T-cell (primary cell): ENCODE measurements around the gene CHD2. TPM values are rescaled to one million over a fixed set of nuclear protein-coding genes. Genes with fewer than 3 reads are reported as not detected.

Source experiments
- ATAC-seq, 4 experiments: fragments of 200-7000 bp in 3 of 4; fragments of 150-1000 bp in 1 of 4; cut with Tn5 transposase; replicated peaks in 1 of 4; 1 replicate in 3 of 4; 2 replicates in 1 of 4; pipeline ENCODE4 v1.10.0; 2021; ENCODE audit warnings: moderate library complexity in 3 of 4, mild to moderate bottlenecking in 2 of 4, moderate number of reproducible peaks in 1 of 4
- CTCF ChIA-PET, 2 donors: fragments of 300-600 bp; sonication (Branson Sonifier 250); formaldehyde crosslinking; loops; one replicate each; lab custom pipeline; 2022; ENCODE audit warnings: antibody characterized with exemption in 2 of 2; lab: Charles Lee
- POLR2A ChIA-PET, 2 donors: fragments of 300-600 bp; sonication (Branson Sonifier 250); formaldehyde crosslinking; loops; one replicate each; lab custom pipeline; 2022; ENCODE audit warnings: antibody characterized with exemption in 2 of 2; lab: Charles Lee
- DNase-seq, 35 experiments: peaks; one replicate each; pipeline versions ENCODE4 v3.0.0 to v3.0.0-alpha.2; 2013 to 2023
- H3K27ac ChIP-seq: one replicate; pipeline ENCODE4 v1.5.1; 2013; ENCODE audit warnings: low read length
- H3K27me3 ChIP-seq, 2 experiments: replicated peaks in 1 of 2; 1 replicate in 1 of 2; 2 replicates in 1 of 2; pipeline versions ENCODE4 v1.6.1 to v1.7.0; 2013; ENCODE audit warnings: low read length in 1 of 2, mixed read lengths in 1 of 2; ENCODE audit not compliant: control insufficient read depth in 2 of 2, insufficient read depth in 2 of 2; ENCODE audit errors: extremely low read depth in 1 of 2
- H3K36me3 ChIP-seq, 2 donors: 1 replicate in 1 of 2; 2 replicates in 1 of 2; pipeline versions ENCODE4 v1.6.1 to v1.7.0; 2013; ENCODE audit warnings: low read length in 1 of 2; ENCODE audit not compliant: control insufficient read depth in 2 of 2, insufficient read depth in 1 of 2; ENCODE audit errors: extremely low read depth in 1 of 2
- H3K4me1 ChIP-seq, 2 experiments: 1 replicate in 1 of 2; 2 replicates in 1 of 2; pipeline versions ENCODE4 v1.6.1 to v1.7.0; 2013; ENCODE audit warnings: low read length in 2 of 2, mixed read lengths in 1 of 2; ENCODE audit not compliant: insufficient read depth in 2 of 2, control insufficient read depth in 1 of 2; ENCODE audit errors: extremely low read depth in 1 of 2
- H3K4me3 ChIP-seq, 2 donors: 1 replicate in 1 of 2; 2 replicates in 1 of 2; pipeline versions ENCODE4 v1.5.1 to v1.7.0; 2013; ENCODE audit warnings: mild to moderate bottlenecking in 2 of 2, low read length in 1 of 2, moderate library complexity in 1 of 2; ENCODE audit not compliant: control insufficient read depth in 1 of 2; ENCODE audit errors: extremely low read depth in 1 of 2
- H3K9me3 ChIP-seq: 2 replicates; pipeline ENCODE4 v1.7.0; 2013
- H3K27ac Mint-ChIP-seq, 2 donors: one replicate each; pipeline ENCODE4 v1.8.0; 2020 to 2021; ENCODE audit warnings: mild to moderate bottlenecking in 2 of 2, mixed read lengths in 2 of 2
- H3K27me3 Mint-ChIP-seq, 2 donors: one replicate each; pipeline ENCODE4 v1.8.0; 2021 to 2022; ENCODE audit warnings: mixed read lengths in 2 of 2
- H3K36me3 Mint-ChIP-seq: one replicate; pipeline ENCODE4 v1.8.0; 2021; ENCODE audit warnings: mixed read lengths
- H3K4me1 Mint-ChIP-seq, 3 donors: one replicate each; pipeline ENCODE4 v1.8.0; 2020 to 2022; ENCODE audit warnings: mixed read lengths in 3 of 3, mild to moderate bottlenecking in 1 of 3
- H3K4me3 Mint-ChIP-seq, 3 donors: one replicate each; pipeline ENCODE4 v1.8.0; 2020 to 2022; ENCODE audit warnings: mild to moderate bottlenecking in 3 of 3, mixed read lengths in 3 of 3, moderate library complexity in 3 of 3
- H3K9me3 Mint-ChIP-seq, 3 donors: one replicate each; pipeline ENCODE4 v1.8.0; 2020 to 2022; ENCODE audit warnings: mixed read lengths in 3 of 3
- WGBS: methylation state at CpG from one replicate; pipeline ENCODE4 v1.1.5; 2013; ENCODE audit warnings: missing lambda C conversion rate; ENCODE audit not compliant: insufficient coverage; 5-methylcytosine and 5-hydroxymethylcytosine counted together
- total RNA-seq, 35 experiments: library from RNA in 6 of 35; stranded (reverse) in 6 of 35; fragments of 120-200 nt in 1 of 35; gene quantifications; one replicate each; pipeline versions ENCODE4 v1.2.1 to v1.2.4 and lab custom pipeline; 2013 to 2026

CHD2 gene
- total RNA-seq, 5 donors from 2014 or later (not counting 1 experiment from before 2014, with no cell fraction given), result 231 to 506 (median 266) TPM

DNA sequence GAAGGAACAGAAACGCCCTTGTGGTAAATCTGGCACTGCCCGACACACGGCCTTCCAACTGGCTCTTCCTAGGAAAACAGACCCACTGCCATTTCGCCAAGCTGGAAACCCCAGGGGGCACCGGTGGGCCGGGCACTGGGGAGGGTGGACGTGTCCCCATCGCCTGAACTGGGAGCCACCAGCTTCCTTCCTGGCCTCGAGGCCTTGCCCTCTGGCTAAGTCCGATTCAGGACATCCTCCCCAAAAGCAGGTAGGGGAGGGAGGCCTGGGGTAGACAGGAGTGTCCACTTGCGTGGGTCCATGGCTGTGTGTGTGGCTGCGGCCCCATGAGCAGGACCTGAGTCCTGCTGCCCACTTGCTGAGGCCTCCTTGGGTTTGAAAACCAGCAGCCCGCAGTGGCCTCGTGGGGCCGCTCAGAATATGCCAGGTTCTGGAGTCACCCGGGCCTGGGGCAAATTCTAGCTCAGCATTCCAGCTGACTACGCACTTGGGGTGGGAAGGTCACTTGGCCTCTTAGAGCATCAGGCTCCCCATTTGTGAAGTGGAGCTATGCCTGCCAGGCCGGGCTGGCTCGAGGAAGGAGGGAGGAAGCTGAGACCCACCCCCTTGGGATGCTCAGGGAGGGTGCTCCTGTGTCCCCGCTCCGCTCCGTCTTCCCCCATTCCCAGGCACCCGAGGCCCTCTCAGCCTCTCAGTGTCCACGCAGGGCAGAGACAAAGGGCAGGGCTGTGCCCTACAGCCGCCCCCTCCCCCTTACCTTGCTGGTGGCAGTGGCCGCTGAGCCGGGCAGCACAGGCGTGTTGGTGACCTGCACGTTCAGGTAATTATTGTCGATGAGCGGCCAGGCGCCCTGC is 151.3 kb downstream of the CHD2 start:
- peaks cover 0 to 4% of the 10 kb centered on the region in 2 donors for H3K27me3 Mint-ChIP-seq
- no peak overlapping the region for H3K27ac ChIP-seq
- no peaks in the 10 kb centered on the region for H3K36me3 ChIP-seq
- H3K4me3 ChIP-seq, result no peak overlapping the region
- H3K4me3 Mint-ChIP-seq, result no peak overlapping the region
- ChIA-PET CTCF (interaction anchor here in 1 of 2 donors (0.5 kb wide), 1 partner anchor 49 kb away, joined by 4 read pairs; no protein-coding TSS in a partner anchor), POLR2A (no interaction called here)
- 84% methylated on average over 22 of the region's 32 CpGs for WGBS
- peaks cover 1% of the 10 kb centered on the region for H3K36me3 Mint-ChIP-seq
- no peak for DNase-seq
- peaks cover 0 to 1% (median 1%) of the 10 kb centered on the region in 3 donors for H3K9me3 Mint-ChIP-seq
- peaks cover 7 to 50% of the 10 kb centered on the region in 2 experiments for H3K4me1 ChIP-seq
- H3K9me3 ChIP-seq, result no peaks in the 10 kb centered on the region
- peaks cover 20 to 39% (median 27%) of the 10 kb centered on the region in 3 donors for H3K4me1 Mint-ChIP-seq
- H3K27ac Mint-ChIP-seq, result no peak overlapping the region
- ATAC-seq, result no peak
- peaks cover 0 to 17% of the 10 kb centered on the region in 2 experiments for H3K27me3 ChIP-seq

GRCh38 chr15:93052090-93052879 is 152.2 kb downstream of the CHD2 start:
- H3K4me3 Mint-ChIP-seq, result no peak overlapping the region
- DNase-seq, result peak in 3 of 35 experiments; percentile 7 to 46 (median 9)
- Histone ChIP-seq H3K27ac (no peak overlapping the region), H3K36me3 (no peaks in the 10 kb centered on the region), H3K4me3 (no peak overlapping the region), H3K27me3 (peaks cover 0 to 24% of the 10 kb centered on the region in 2 experiments), H3K4me1 (peaks cover 7 to 42% of the 10 kb centered on the region in 2 experiments), H3K9me3 (no peaks in the 10 kb centered on the region)
- ChIA-PET CTCF (interaction anchor here in 1 of 2 donors (0.5 kb wide), 1 partner anchor 48 kb away, joined by 4 read pairs; no protein-coding TSS in a partner anchor), POLR2A (no interaction called here)
- no peak overlapping the region for H3K27ac Mint-ChIP-seq
- H3K9me3 Mint-ChIP-seq, result no peaks in the 10 kb centered on the region
- WGBS, result 86% methylated on average over 34 of the region's 39 CpGs
- no peak for ATAC-seq
- peaks cover 18 to 33% (median 21%) of the 10 kb centered on the region in 3 donors for H3K4me1 Mint-ChIP-seq
- H3K27me3 Mint-ChIP-seq, result peaks cover 0 to 4% of the 10 kb centered on the region in 2 donors
- no peaks in the 10 kb centered on the region for H3K36me3 Mint-ChIP-seq

DNA sequence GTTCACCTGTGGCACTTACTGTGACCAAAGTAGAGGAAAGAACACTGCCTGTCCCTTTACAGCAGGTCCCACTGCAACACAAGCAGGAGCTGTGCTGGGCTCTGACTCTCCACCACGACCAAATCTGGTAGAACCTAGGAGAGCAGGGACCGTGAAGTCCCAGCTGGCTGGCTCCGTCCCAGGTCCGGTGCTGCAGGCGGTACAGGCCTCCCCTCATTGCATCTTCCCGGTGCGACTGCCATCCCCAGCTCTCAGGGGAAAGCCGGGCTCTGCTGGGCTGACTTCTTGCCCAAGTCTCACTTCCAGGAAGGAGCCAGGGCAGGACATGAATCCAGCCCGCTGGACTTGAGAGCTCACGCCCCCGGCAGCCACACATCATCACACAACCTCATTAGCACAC is 155.1 kb downstream of the CHD2 start:
- H3K27ac Mint-ChIP-seq, result no peak overlapping the region
- POLR2A ChIA-PET, result no interaction called here
- H3K27ac ChIP-seq, result no peak overlapping the region
- peaks cover 0 to 2% of the 10 kb centered on the region in 2 donors for H3K27me3 Mint-ChIP-seq
- peaks cover 0 to 13% of the 10 kb centered on the region in 2 experiments for H3K4me1 ChIP-seq
- DNase-seq, result no peak
- no peaks in the 10 kb centered on the region for H3K9me3 ChIP-seq
- no peak overlapping the region for H3K4me3 Mint-ChIP-seq
- H3K4me3 ChIP-seq, result no peak overlapping the region
- H3K4me1 Mint-ChIP-seq, result peaks cover 0 to 5% (median 0%) of the 10 kb centered on the region in 3 donors
- peaks cover 0 to 34% of the 10 kb centered on the region in 2 experiments for H3K27me3 ChIP-seq
- WGBS, result 89% methylated on average over 9 of the region's 11 CpGs
- CTCF ChIA-PET, result no interaction called here
- H3K36me3 ChIP-seq, result no peaks in the 10 kb centered on the region
- no peaks in the 10 kb centered on the region for H3K36me3 Mint-ChIP-seq
- ATAC-seq, result no peak
- no peaks in the 10 kb centered on the region for H3K9me3 Mint-ChIP-seq

- H3K27me3 Mint-ChIP-seq, result peaks cover 0 to 8% of the 10 kb centered on the region in 2 donors
- ChIA-PET POLR2A (no interaction called here), CTCF (no interaction called here)
- 80% methylated on average over 2 of the region's 7 CpGs for WGBS
- no peaks in the 10 kb centered on the region for H3K36me3 Mint-ChIP-seq
- Histone ChIP-seq H3K4me3 (no peak overlapping the region), H3K27me3 (peaks cover 0 to 42% of the 10 kb centered on the region in 2 experiments), H3K9me3 (no peaks in the 10 kb centered on the region), H3K4me1 (peaks cover 0 to 3% of the 10 kb centered on the region in 2 experiments), H3K27ac (no peak overlapping the region), H3K36me3 (no peaks in the 10 kb centered on the region)
- DNase-seq (no peak), ATAC-seq (no peak)
- H3K27ac Mint-ChIP-seq, result no peak overlapping the region
- peaks cover 0 to 7% (median 4%) of the 10 kb centered on the region in 3 donors for H3K4me1 Mint-ChIP-seq
- no peaks in the 10 kb centered on the region for H3K9me3 Mint-ChIP-seq
- no peak overlapping the region for H3K4me3 Mint-ChIP-seq
These were observed 156.7 kb downstream of the CHD2 start for GRCh38 chr15:93056836-93057235.

- ChIA-PET CTCF (no interaction called here), POLR2A (no interaction called here)
- Histone ChIP-seq H3K4me3 (no peak overlapping the region), H3K27me3 (peaks cover 0 to 39% of the 10 kb centered on the region in 2 experiments), H3K36me3 (no peaks in the 10 kb centered on the region), H3K9me3 (no peaks in the 10 kb centered on the region), H3K27ac (no peak overlapping the region), H3K4me1 (peaks cover 0 to 3% of the 10 kb centered on the region in 2 experiments)
- Mint-ChIP-seq H3K36me3 (no peaks in the 10 kb centered on the region), H3K9me3 (no peaks in the 10 kb centered on the region), H3K27me3 (peaks cover under 1 to 8% of the 10 kb centered on the region in 2 donors), H3K4me3 (no peak overlapping the region), H3K4me1 (peaks cover 0 to 5% (median 4%) of the 10 kb centered on the region in 3 donors), H3K27ac (no peak overlapping the region)
- DNase-seq, result no peak
- no peak for ATAC-seq
- 80% methylated on average over 1 of the region's 8 CpGs for WGBS
These were observed 157.5 kb downstream of the CHD2 start for GRCh38 chr15:93057618-93058017.

- Histone ChIP-seq H3K4me1 (peaks cover 0 to 3% of the 10 kb centered on the region in 2 experiments), H3K27me3 (peaks cover 0 to 39% of the 10 kb centered on the region in 2 experiments), H3K9me3 (no peaks in the 10 kb centered on the region), H3K27ac (no peak overlapping the region), H3K4me3 (no peak overlapping the region), H3K36me3 (no peaks in the 10 kb centered on the region)
- 76% methylated on average over 5 of the region's 8 CpGs for WGBS
- CTCF ChIA-PET, result no interaction called here
- Mint-ChIP-seq H3K9me3 (no peaks in the 10 kb centered on the region), H3K36me3 (no peaks in the 10 kb centered on the region), H3K27ac (no peak overlapping the region), H3K27me3 (peaks cover 3 to 11% of the 10 kb centered on the region in 2 donors), H3K4me3 (no peak overlapping the region), H3K4me1 (peaks cover 0 to 5% (median 4%) of the 10 kb centered on the region in 3 donors)
- DNase-seq (no peak), ATAC-seq (no peak)
- POLR2A ChIA-PET, result no interaction called here
These were observed 158.0 kb downstream of the CHD2 start for GRCh38 chr15:93058128-93058527.
